Measurements from ENCODE around the gene CXorf58. TPM values are rescaled to one million over a fixed set of nuclear protein-coding genes. Genes with fewer than 3 reads are reported as not detected.
A peak's percentile ranks its signal among the peaks of the same experiment; 100 is the strongest.
"Not testable (repeated sequence)": the region's sequence is repeated elsewhere in the genome, so short reads cannot be mapped to it uniquely, and the experiment has no call there.

The CXorf58 gene
- total RNA-seq, 1 donor from 2014 or later: not detected

DNA sequence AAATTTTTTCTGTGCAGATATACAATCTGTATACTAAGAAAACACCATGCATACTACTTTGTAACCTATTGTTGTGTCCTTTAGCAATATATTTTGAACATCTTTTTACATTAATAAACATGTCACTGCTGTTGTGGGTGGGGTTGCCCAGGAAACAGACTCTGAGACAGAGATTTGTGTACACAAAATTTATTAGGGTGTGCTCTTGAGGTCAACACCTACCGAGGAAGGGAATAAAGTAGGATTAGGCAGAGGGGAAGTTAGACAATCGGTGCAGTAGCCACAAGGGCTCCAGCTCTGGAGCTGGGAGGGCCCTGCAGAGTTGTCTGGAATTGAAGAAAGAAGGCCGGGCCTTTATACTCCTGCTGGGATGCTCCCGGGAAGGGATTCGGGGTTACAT lies 56.4 kb downstream of the CXorf58 start:
- no peaks in the 10 kb centered on the region for H3K36me3 Mint-ChIP-seq
- no peaks in the 10 kb centered on the region for H3K27me3 Mint-ChIP-seq
- H3K4me1 Mint-ChIP-seq (ENCODE audit: unreplicated experiment): peaks cover 8% of the 10 kb centered on the region
- H3K9me3 Mint-ChIP-seq: peaks cover 4% of the 10 kb centered on the region
- TF ChIP-seq, protein P1, sequence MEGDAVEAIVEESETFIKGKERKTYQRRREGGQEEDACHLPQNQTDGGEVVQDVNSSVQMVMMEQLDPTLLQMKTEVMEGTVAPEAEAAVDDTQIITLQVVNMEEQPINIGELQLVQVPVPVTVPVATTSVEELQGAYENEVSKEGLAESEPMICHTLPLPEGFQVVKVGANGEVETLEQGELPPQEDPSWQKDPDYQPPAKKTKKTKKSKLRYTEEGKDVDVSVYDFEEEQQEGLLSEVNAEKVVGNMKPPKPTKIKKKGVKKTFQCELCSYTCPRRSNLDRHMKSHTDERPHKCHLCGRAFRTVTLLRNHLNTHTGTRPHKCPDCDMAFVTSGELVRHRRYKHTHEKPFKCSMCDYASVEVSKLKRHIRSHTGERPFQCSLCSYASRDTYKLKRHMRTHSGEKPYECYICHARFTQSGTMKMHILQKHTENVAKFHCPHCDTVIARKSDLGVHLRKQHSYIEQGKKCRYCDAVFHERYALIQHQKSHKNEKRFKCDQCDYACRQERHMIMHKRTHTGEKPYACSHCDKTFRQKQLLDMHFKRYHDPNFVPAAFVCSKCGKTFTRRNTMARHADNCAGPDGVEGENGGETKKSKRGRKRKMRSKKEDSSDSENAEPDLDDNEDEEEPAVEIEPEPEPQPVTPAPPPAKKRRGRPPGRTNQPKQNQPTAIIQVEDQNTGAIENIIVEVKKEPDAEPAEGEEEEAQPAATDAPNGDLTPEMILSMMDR (conservative IDR thresholded peaks at IDR 0.05): no peak
- DNase-seq (ENCODE audit: extremely low spot score, unreplicated experiment): no peak
- peak overlapping the region; percentile 34 for H3K27ac Mint-ChIP-seq
- H3K4me3 Mint-ChIP-seq: no peak overlapping the region

- H3K27me3 Mint-ChIP-seq; H3K27ac Mint-ChIP-seq; H3K4me3 Mint-ChIP-seq; H3K4me1 Mint-ChIP-seq (ENCODE audit: unreplicated experiment); H3K9me3 Mint-ChIP-seq; DNase-seq (ENCODE audit: extremely low spot score, unreplicated experiment); H3K36me3 Mint-ChIP-seq: not testable (repeated sequence)
Measured at GRCh38 chrX:23965630-23966029, 57.8 kb downstream of the CXorf58 start.

- H3K4me1 Mint-ChIP-seq (ENCODE audit: unreplicated experiment): peaks cover 23% of the 10 kb centered on the region
- peaks cover 15% of the 10 kb centered on the region for H3K36me3 Mint-ChIP-seq
- H3K4me3 Mint-ChIP-seq: no peak overlapping the region
- H3K27me3 Mint-ChIP-seq: no peaks in the 10 kb centered on the region
- DNase-seq (ENCODE audit: extremely low spot score, unreplicated experiment): no peak
- H3K27ac Mint-ChIP-seq: no peak overlapping the region
- TF ChIP-seq, protein P1 (conservative IDR thresholded peaks at IDR 0.05): no peak
- no peaks in the 10 kb centered on the region for H3K9me3 Mint-ChIP-seq
Measured at GRCh38 chrX:23978491-23978890, 70.7 kb downstream of the CXorf58 start.

GRCh38 chrX:23980011-23980441 lies 72.2 kb downstream of the CXorf58 start:
- TF ChIP-seq, protein P1 (conservative IDR thresholded peaks at IDR 0.05): no peak
- H3K27ac Mint-ChIP-seq: peak overlapping the region; percentile 63
- no peaks in the 10 kb centered on the region for H3K9me3 Mint-ChIP-seq
- no peaks in the 10 kb centered on the region for H3K27me3 Mint-ChIP-seq
- peaks cover 15% of the 10 kb centered on the region for H3K36me3 Mint-ChIP-seq
- peak overlapping the region; percentile 34 for H3K4me3 Mint-ChIP-seq
- no peak for DNase-seq (ENCODE audit: extremely low spot score, unreplicated experiment)
- peaks cover 23% of the 10 kb centered on the region for H3K4me1 Mint-ChIP-seq (ENCODE audit: unreplicated experiment)

GRCh38 chrX:23981222-23981621 lies 73.4 kb downstream of the CXorf58 start:
- H3K27ac Mint-ChIP-seq: no peak overlapping the region
- no peaks in the 10 kb centered on the region for H3K27me3 Mint-ChIP-seq
- H3K4me3 Mint-ChIP-seq: no peak overlapping the region
- peaks cover 17% of the 10 kb centered on the region for H3K36me3 Mint-ChIP-seq
- DNase-seq (ENCODE audit: extremely low spot score, unreplicated experiment): no peak
- H3K4me1 Mint-ChIP-seq (ENCODE audit: unreplicated experiment): peaks cover 23% of the 10 kb centered on the region
- no peaks in the 10 kb centered on the region for H3K9me3 Mint-ChIP-seq
- TF ChIP-seq, protein P1 (conservative IDR thresholded peaks at IDR 0.05): no peak

- H3K9me3 Mint-ChIP-seq: no peaks in the 10 kb centered on the region
- no peak overlapping the region for H3K27ac Mint-ChIP-seq
- no peak for DNase-seq (ENCODE audit: extremely low spot score, unreplicated experiment)
- TF ChIP-seq, protein P1 (conservative IDR thresholded peaks at IDR 0.05): no peak
- no peaks in the 10 kb centered on the region for H3K27me3 Mint-ChIP-seq
- peaks cover 23% of the 10 kb centered on the region for H3K4me1 Mint-ChIP-seq (ENCODE audit: unreplicated experiment)
- peaks cover 22% of the 10 kb centered on the region for H3K36me3 Mint-ChIP-seq
- no peak overlapping the region for H3K4me3 Mint-ChIP-seq
Measured at GRCh38 chrX:23981711-23982110, 73.9 kb downstream of the CXorf58 start.

Data from type B pancreatic cell (in vitro differentiated cells).